ENCODE data around the gene DIDO1. TPM values are rescaled to one million over a fixed set of nuclear protein-coding genes. Genes with fewer than 3 reads are reported as not detected.

DIDO1 gene
- total RNA-seq, 2 donors from 2014 or later = 40.1 to 52.7 TPM

GRCh38 chr20:62898970-62899632 lies 27.2 kb downstream of the DIDO1 start:
- DNase-seq (ENCODE audit: low spot score in 2 of 2) (peak in 1 of 2 donors; percentile 43), ATAC-seq (peak; percentile 47 to 61)
- no peaks in the 10 kb centered on the region for H3K9me3 Mint-ChIP-seq
- H3K27ac Mint-ChIP-seq = peak overlapping the region; percentile 83 to 91
- peaks cover 3 to 24% of the 10 kb centered on the region in 2 donors for H3K36me3 Mint-ChIP-seq

- H3K36me3 Mint-ChIP-seq = peaks cover 10 to 26% of the 10 kb centered on the region in 2 donors
- no peak for DNase-seq (ENCODE audit: low spot score in 2 of 2)
- peak overlapping the region; percentile 58 to 83 for H3K27ac Mint-ChIP-seq
- no peak for ATAC-seq
- H3K9me3 Mint-ChIP-seq = no peaks in the 10 kb centered on the region
Observed at GRCh38 chr20:62898093-62898964, 28.0 kb downstream of the DIDO1 start.

- Mint-ChIP-seq H3K9me3 (no peaks in the 10 kb centered on the region), H3K27ac (peak overlapping the region; percentile 44 to 83), H3K36me3 (peaks cover 10 to 28% of the 10 kb centered on the region in 2 donors)
- ATAC-seq (no peak), DNase-seq (ENCODE audit: low spot score in 2 of 2) (no peak)
Observed at GRCh38 chr20:62897666-62898065, 28.6 kb downstream of the DIDO1 start.

GRCh38 chr20:62896526-62896925 lies 29.8 kb downstream of the DIDO1 start:
- ATAC-seq = no peak
- Mint-ChIP-seq H3K9me3 (no peaks in the 10 kb centered on the region), H3K27ac (peak overlapping the region in 1 of 2 donors; percentile 29), H3K36me3 (peaks cover 18 to 39% of the 10 kb centered on the region in 2 donors)
- no peak for DNase-seq (ENCODE audit: low spot score in 2 of 2)

- Mint-ChIP-seq H3K27ac (no peak overlapping the region), H3K36me3 (peaks cover 28 to 49% of the 10 kb centered on the region in 2 donors), H3K9me3 (no peaks in the 10 kb centered on the region)
- ATAC-seq (no peak), DNase-seq (ENCODE audit: low spot score in 2 of 2) (no peak)
Observed at GRCh38 chr20:62895539-62895938, 30.8 kb downstream of the DIDO1 start.

GRCh38 chr20:62894261-62894660 lies 32.0 kb downstream of the DIDO1 start:
- ATAC-seq (no peak), DNase-seq (ENCODE audit: low spot score in 2 of 2) (no peak)
- peaks cover 28 to 50% of the 10 kb centered on the region in 2 donors for H3K36me3 Mint-ChIP-seq

GRCh38 chr20:62893700-62894099 lies 32.6 kb downstream of the DIDO1 start:
- DNase-seq (ENCODE audit: low spot score in 2 of 2) (no peak), ATAC-seq (no peak)
- Mint-ChIP-seq H3K9me3 (no peaks in the 10 kb centered on the region), H3K36me3 (peaks cover 28 to 50% of the 10 kb centered on the region in 2 donors), H3K27ac (no peak overlapping the region)

More at GRCh38 chr20:62894261-62894660, 32.0 kb downstream of the DIDO1 start:
- Mint-ChIP-seq H3K27ac (peak overlapping the region in 1 of 2 donors; percentile 68), H3K9me3 (no peaks in the 10 kb centered on the region)

GRCh38 chr20:62892348-62893304 lies 33.7 kb downstream of the DIDO1 start:
- Mint-ChIP-seq H3K9me3 (no peaks in the 10 kb centered on the region), H3K27ac (peak overlapping the region in 1 of 2 donors; percentile 39), H3K36me3 (peaks cover 34 to 44% of the 10 kb centered on the region in 2 donors)
- DNase-seq (ENCODE audit: low spot score in 2 of 2) (no peak), ATAC-seq (peak; percentile 41 to 58)

GRCh38 chr20:62891111-62891510 lies 35.2 kb downstream of the DIDO1 start:
- ATAC-seq (peak; percentile 20 to 64), DNase-seq (ENCODE audit: low spot score in 2 of 2) (no peak)
- Mint-ChIP-seq H3K36me3 (peaks cover 34 to 40% of the 10 kb centered on the region in 2 donors), H3K27ac (peak overlapping the region; percentile 71 to 72), H3K9me3 (no peaks in the 10 kb centered on the region)

- ATAC-seq (no peak), DNase-seq (ENCODE audit: low spot score in 2 of 2) (no peak)
- peaks cover 34 to 39% of the 10 kb centered on the region in 2 donors for H3K36me3 Mint-ChIP-seq
- H3K9me3 Mint-ChIP-seq = no peaks in the 10 kb centered on the region
- H3K27ac Mint-ChIP-seq = peak overlapping the region in 1 of 2 donors; percentile 71
Observed at GRCh38 chr20:62890444-62890843, 35.9 kb downstream of the DIDO1 start.

GRCh38 chr20:62889871-62890270 lies 36.4 kb downstream of the DIDO1 start:
- ATAC-seq = no peak
- no peaks in the 10 kb centered on the region for H3K9me3 Mint-ChIP-seq
- no peak overlapping the region for H3K27ac Mint-ChIP-seq
- no peak for DNase-seq (ENCODE audit: low spot score in 2 of 2)
- peaks cover 34% of the 10 kb centered on the region in 2 donors for H3K36me3 Mint-ChIP-seq

- DNase-seq (ENCODE audit: low spot score in 2 of 2) (no peak), ATAC-seq (no peak)
- H3K27ac Mint-ChIP-seq = no peak overlapping the region
- no peaks in the 10 kb centered on the region for H3K9me3 Mint-ChIP-seq
- peaks cover 30 to 33% of the 10 kb centered on the region in 2 donors for H3K36me3 Mint-ChIP-seq
Observed at GRCh38 chr20:62889411-62889810, 36.9 kb downstream of the DIDO1 start.

GRCh38 chr20:62888910-62889309 lies 37.4 kb downstream of the DIDO1 start:
- no peaks in the 10 kb centered on the region for H3K9me3 Mint-ChIP-seq
- H3K36me3 Mint-ChIP-seq = peaks cover 25 to 28% of the 10 kb centered on the region in 2 donors
- H3K27ac Mint-ChIP-seq = no peak overlapping the region
- no peak for DNase-seq (ENCODE audit: low spot score in 2 of 2)
- ATAC-seq = no peak

- no peak for ATAC-seq
- H3K36me3 Mint-ChIP-seq = peaks cover 23 to 24% of the 10 kb centered on the region in 2 donors
- H3K27ac Mint-ChIP-seq = no peak overlapping the region
- no peak for DNase-seq (ENCODE audit: low spot score in 2 of 2)
- no peaks in the 10 kb centered on the region for H3K9me3 Mint-ChIP-seq
Observed at GRCh38 chr20:62888406-62888805, 37.9 kb downstream of the DIDO1 start.

- Mint-ChIP-seq H3K9me3 (no peaks in the 10 kb centered on the region), H3K36me3 (peaks cover 23 to 24% of the 10 kb centered on the region in 2 donors), H3K27ac (peak overlapping the region; percentile 60)
- DNase-seq (ENCODE audit: low spot score in 2 of 2) = no peak
- ATAC-seq = no peak
Observed at GRCh38 chr20:62887860-62888239, 38.5 kb downstream of the DIDO1 start.

- ATAC-seq (peak; percentile 36 to 75), DNase-seq (ENCODE audit: low spot score in 2 of 2) (peak in 1 of 2 donors; percentile 69)
- H3K9me3 Mint-ChIP-seq = no peaks in the 10 kb centered on the region
- peaks cover 19 to 23% of the 10 kb centered on the region in 2 donors for H3K36me3 Mint-ChIP-seq
- peak overlapping the region; percentile 60 to 92 for H3K27ac Mint-ChIP-seq
Observed at GRCh38 chr20:62887152-62887859, 39.0 kb downstream of the DIDO1 start.
